ENCODE measurements around the gene NPY5R.

NPY5R gene

GRCh38 chr4:163384926-163385325 is 41.2 kb downstream of the NPY5R start:
- TF ChIP-seq, protein P1, sequence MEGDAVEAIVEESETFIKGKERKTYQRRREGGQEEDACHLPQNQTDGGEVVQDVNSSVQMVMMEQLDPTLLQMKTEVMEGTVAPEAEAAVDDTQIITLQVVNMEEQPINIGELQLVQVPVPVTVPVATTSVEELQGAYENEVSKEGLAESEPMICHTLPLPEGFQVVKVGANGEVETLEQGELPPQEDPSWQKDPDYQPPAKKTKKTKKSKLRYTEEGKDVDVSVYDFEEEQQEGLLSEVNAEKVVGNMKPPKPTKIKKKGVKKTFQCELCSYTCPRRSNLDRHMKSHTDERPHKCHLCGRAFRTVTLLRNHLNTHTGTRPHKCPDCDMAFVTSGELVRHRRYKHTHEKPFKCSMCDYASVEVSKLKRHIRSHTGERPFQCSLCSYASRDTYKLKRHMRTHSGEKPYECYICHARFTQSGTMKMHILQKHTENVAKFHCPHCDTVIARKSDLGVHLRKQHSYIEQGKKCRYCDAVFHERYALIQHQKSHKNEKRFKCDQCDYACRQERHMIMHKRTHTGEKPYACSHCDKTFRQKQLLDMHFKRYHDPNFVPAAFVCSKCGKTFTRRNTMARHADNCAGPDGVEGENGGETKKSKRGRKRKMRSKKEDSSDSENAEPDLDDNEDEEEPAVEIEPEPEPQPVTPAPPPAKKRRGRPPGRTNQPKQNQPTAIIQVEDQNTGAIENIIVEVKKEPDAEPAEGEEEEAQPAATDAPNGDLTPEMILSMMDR (conservative IDR thresholded peaks at IDR 0.05; ENCODE audit: low read depth, low read length) = no peak
- DNase-seq (ENCODE audit: low read depth) = no peak
- H3K4me3 ChIP-seq (ENCODE audit: low read length) = no peak overlapping the region

GRCh38 chr4:163385466-163385865 is 41.8 kb downstream of the NPY5R start:
- TF ChIP-seq, protein P1 (conservative IDR thresholded peaks at IDR 0.05; ENCODE audit: low read depth, low read length) = no peak
- no peak overlapping the region for H3K4me3 ChIP-seq (ENCODE audit: low read length)
- no peak for DNase-seq (ENCODE audit: low read depth)

DNA sequence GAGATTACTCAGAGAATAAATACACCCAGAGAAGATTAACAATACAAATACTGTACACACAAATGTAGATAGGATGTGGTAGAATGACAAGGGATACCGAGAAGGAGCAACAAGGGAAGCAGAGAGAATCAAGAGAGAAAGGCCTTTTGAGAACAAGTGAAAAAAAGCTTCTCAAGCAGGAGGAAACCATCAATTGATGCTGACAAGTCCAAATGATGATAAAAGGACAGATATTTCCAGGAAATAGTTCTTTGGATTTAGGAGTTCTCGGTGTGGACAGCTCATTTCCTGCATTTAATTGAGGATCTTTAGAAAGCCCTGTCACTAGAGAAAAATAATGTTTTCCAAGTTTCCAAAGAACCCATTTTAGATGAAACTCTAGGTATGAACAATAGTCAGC is 48.1 kb downstream of the NPY5R start:
- TF ChIP-seq, protein P1 (conservative IDR thresholded peaks at IDR 0.05; ENCODE audit: low read depth, low read length) = no peak
- H3K4me3 ChIP-seq (ENCODE audit: low read length) = no peak overlapping the region
- no peak for DNase-seq (ENCODE audit: low read depth)

DNA sequence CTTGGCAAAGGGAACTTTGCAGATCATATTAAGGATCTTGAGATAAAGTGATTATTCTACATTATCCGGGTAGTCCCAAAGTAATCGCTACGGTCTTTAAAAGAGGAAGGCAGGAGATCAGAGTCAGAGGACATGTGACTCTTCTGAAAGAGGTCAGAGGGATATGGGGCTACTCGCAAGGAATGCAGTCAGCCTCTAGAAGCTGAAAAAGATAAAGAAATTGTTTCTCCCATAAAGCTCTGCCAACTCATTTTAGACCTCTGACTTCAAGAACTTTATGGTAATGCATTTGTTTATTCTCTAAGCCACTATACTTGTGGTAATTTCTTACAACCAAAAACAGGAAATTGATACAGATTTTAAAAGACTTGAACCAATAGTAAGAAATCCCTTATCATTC is 48.6 kb downstream of the NPY5R start:
- DNase-seq (ENCODE audit: low read depth) = no peak
- H3K4me3 ChIP-seq (ENCODE audit: low read length) = no peak overlapping the region
- TF ChIP-seq, protein P1 (conservative IDR thresholded peaks at IDR 0.05; ENCODE audit: low read depth, low read length) = no peak

- no peak for DNase-seq (ENCODE audit: low read depth)
- TF ChIP-seq, protein P1 (conservative IDR thresholded peaks at IDR 0.05; ENCODE audit: low read depth, low read length) = no peak
- no peak overlapping the region for H3K4me3 ChIP-seq (ENCODE audit: low read length)
Observed at GRCh38 chr4:163393471-163393870, 49.8 kb downstream of the NPY5R start.

DNA sequence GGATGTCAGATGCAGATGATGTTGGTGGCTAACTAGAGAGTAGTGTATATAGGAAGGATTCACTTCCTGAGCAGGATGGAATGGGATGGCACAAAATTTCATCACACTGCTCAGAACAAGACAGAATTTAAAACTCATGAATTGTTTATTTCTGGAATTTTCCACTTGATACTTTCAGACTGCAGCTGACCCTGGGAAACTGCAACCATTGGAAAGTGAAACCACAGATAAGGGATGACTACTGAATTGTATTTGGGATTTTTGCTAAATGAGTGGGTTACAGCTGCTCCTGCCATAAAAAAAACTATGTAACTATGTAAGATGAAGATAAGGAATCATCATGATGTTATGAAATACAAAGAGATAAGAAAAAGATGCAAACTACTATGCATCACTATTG is 51.4 kb downstream of the NPY5R start:
- DNase-seq (ENCODE audit: low read depth) = no peak
- H3K4me3 ChIP-seq (ENCODE audit: low read length) = no peak overlapping the region
- TF ChIP-seq, protein P1 (conservative IDR thresholded peaks at IDR 0.05; ENCODE audit: low read depth, low read length) = no peak

DNA sequence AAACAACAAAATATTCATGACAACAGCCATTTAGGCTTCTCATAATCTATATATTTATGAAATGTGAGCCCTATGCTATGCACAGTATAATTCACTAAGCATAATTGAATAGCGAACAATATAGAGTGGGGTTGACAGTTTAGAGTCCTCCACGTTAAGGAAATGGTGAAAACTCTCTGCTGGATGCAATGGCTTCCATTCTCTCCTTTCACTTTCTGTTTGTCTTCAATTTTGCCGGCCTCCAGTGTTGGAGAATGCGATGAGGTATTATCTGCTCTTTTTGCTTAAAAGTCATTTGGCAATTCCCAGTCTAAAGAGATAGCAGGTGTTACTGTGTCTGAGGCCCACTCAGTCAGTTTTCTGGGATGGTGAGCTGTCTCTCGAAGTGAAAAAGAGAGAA is 52.1 kb downstream of the NPY5R start:
- no peak overlapping the region for H3K4me3 ChIP-seq (ENCODE audit: low read length)
- no peak for DNase-seq (ENCODE audit: low read depth)
- TF ChIP-seq, protein P1 (conservative IDR thresholded peaks at IDR 0.05; ENCODE audit: low read depth, low read length) = no peak
